HG03108 (cell line): ENCODE measurements around the gene PAFAH1B2.
"Not testable (repeated sequence)": the region's sequence is repeated elsewhere in the genome, so short reads cannot be mapped to it uniquely, and the experiment has no call there.

Experiments used
- ATAC-seq: cut with Tn5 transposase; IDR thresholded peaks from one replicate; pipeline ENCODE4 v1.9.1; 2021; ENCODE audit warnings: moderate library complexity; ENCODE audit not compliant: unreplicated experiment

The PAFAH1B2 gene

GRCh38 chr11:117127171-117127901 lies 16.8 kb upstream of the PAFAH1B2 start:
- ATAC-seq = no peak

GRCh38 chr11:117128289-117128688 lies 15.8 kb upstream of the PAFAH1B2 start:
- ATAC-seq = no peak

- not testable (repeated sequence) for ATAC-seq
Measured at GRCh38 chr11:117130396-117130795, 13.7 kb upstream of the PAFAH1B2 start.

GRCh38 chr11:117130879-117131278 lies 13.2 kb upstream of the PAFAH1B2 start:
- ATAC-seq = no peak

- ATAC-seq = no peak
Measured at GRCh38 chr11:117134431-117134830, 9.7 kb upstream of the PAFAH1B2 start.

GRCh38 chr11:117134979-117135378 lies 9.1 kb upstream of the PAFAH1B2 start:
- not testable (repeated sequence) for ATAC-seq

GRCh38 chr11:117137223-117138086 lies 6.6 kb upstream of the PAFAH1B2 start:
- ATAC-seq = not testable (repeated sequence)

GRCh38 chr11:117143390-117143789 lies 697 bp upstream of the PAFAH1B2 start:
- no peak for ATAC-seq

- ATAC-seq = peak; percentile 40
Measured at GRCh38 chr11:117144477-117145392, 648 bp downstream of the PAFAH1B2 start.

- ATAC-seq = no peak
Measured at GRCh38 chr11:117145393-117145761, 1.3 kb downstream of the PAFAH1B2 start.

GRCh38 chr11:117146521-117146920 lies 2.4 kb downstream of the PAFAH1B2 start:
- ATAC-seq = no peak

GRCh38 chr11:117152066-117152465 lies 8.0 kb downstream of the PAFAH1B2 start:
- no peak for ATAC-seq

GRCh38 chr11:117154468-117154867 lies 10.4 kb downstream of the PAFAH1B2 start:
- no peak for ATAC-seq

- no peak for ATAC-seq
Measured at GRCh38 chr11:117157507-117157906, 13.4 kb downstream of the PAFAH1B2 start.

- no peak for ATAC-seq
Measured at GRCh38 chr11:117159892-117160291, 15.8 kb downstream of the PAFAH1B2 start.

GRCh38 chr11:117160826-117161225 lies 16.7 kb downstream of the PAFAH1B2 start:
- peak; percentile 59 for ATAC-seq

GRCh38 chr11:117166491-117166890 lies 22.4 kb downstream of the PAFAH1B2 start:
- ATAC-seq = no peak

GRCh38 chr11:117169736-117170135 lies 25.6 kb downstream of the PAFAH1B2 start:
- ATAC-seq = no peak

- ATAC-seq = no peak
Measured at GRCh38 chr11:117170210-117170609, 26.1 kb downstream of the PAFAH1B2 start.

- no peak for ATAC-seq
Measured at GRCh38 chr11:117171007-117171403, 26.9 kb downstream of the PAFAH1B2 start.
